GM18517 (cell line): ENCODE results near the gene MACC1.

Experiments
- ATAC-seq: cut with Tn5 transposase; IDR thresholded peaks from one replicate; pipeline ENCODE4 v1.9.1; 2021; ENCODE audit warnings: mild to moderate bottlenecking, moderate library complexity; ENCODE audit not compliant: unreplicated experiment

The MACC1 gene

GRCh38 chr7:20183086-20183485 lies 34.1 kb downstream of the MACC1 start:
- ATAC-seq: no peak

GRCh38 chr7:20176578-20177242 lies 40.5 kb downstream of the MACC1 start:
- ATAC-seq: no peak

GRCh38 chr7:20173828-20174227 lies 43.4 kb downstream of the MACC1 start:
- no peak for ATAC-seq

GRCh38 chr7:20172736-20173334 lies 44.3 kb downstream of the MACC1 start:
- ATAC-seq: no peak

- ATAC-seq: no peak
Observed at GRCh38 chr7:20170633-20171032, 46.6 kb downstream of the MACC1 start.

GRCh38 chr7:20165146-20165510 lies 52.1 kb downstream of the MACC1 start:
- ATAC-seq: no peak

- ATAC-seq: no peak
Observed at GRCh38 chr7:20164425-20165145, 52.6 kb downstream of the MACC1 start.

GRCh38 chr7:20162665-20163064 lies 54.5 kb downstream of the MACC1 start:
- no peak for ATAC-seq

GRCh38 chr7:20159226-20159747 lies 57.9 kb downstream of the MACC1 start:
- ATAC-seq: no peak

GRCh38 chr7:20158684-20159083 lies 58.5 kb downstream of the MACC1 start:
- no peak for ATAC-seq

GRCh38 chr7:20157456-20157855 lies 59.7 kb downstream of the MACC1 start:
- no peak for ATAC-seq

GRCh38 chr7:20153999-20154398 lies 63.2 kb downstream of the MACC1 start:
- no peak for ATAC-seq

GRCh38 chr7:20153567-20153966 lies 63.6 kb downstream of the MACC1 start:
- ATAC-seq: no peak

GRCh38 chr7:20152511-20152910 lies 64.7 kb downstream of the MACC1 start:
- no peak for ATAC-seq

- ATAC-seq: no peak
Observed at GRCh38 chr7:20151708-20152456, 65.3 kb downstream of the MACC1 start.

- ATAC-seq: no peak
Observed at GRCh38 chr7:20146451-20146850, 70.7 kb downstream of the MACC1 start.

- ATAC-seq: no peak
Observed at GRCh38 chr7:20144801-20145200, 72.4 kb downstream of the MACC1 start.

- no peak for ATAC-seq
Observed at GRCh38 chr7:20141666-20142065, 75.5 kb downstream of the MACC1 start.

- ATAC-seq: no peak
Observed at GRCh38 chr7:20141002-20141345, 76.2 kb downstream of the MACC1 start.

GRCh38 chr7:20140291-20141001 lies 76.7 kb downstream of the MACC1 start:
- ATAC-seq: no peak

GRCh38 chr7:20136647-20137046 lies 80.5 kb downstream of the MACC1 start:
- ATAC-seq: no peak
